Breast epithelium (tissue), 3 donors: Measurements from ENCODE around the gene MAP7.
"Not testable (repeated sequence)": the region's sequence is repeated elsewhere in the genome, so short reads cannot be mapped to it uniquely, and the experiment has no call there.

Experiments
- POLR2AphosphoS5 ChIP-seq, 3 donors: sonication (generic); formaldehyde crosslinking; IDR thresholded peaks; one replicate each; pipeline ENCODE4 v1.6.1; 2017; ENCODE audit warnings: antibody characterized with exemption in 3 of 3
- TF ChIP-seq, protein P1 (sequence below), 3 donors: fragments of 450-650 bp; IDR thresholded peaks; one replicate each; pipeline ENCODE4 v1.5.1; 2016 to 2017; ENCODE audit warnings: antibody characterized with exemption in 3 of 3, mild to moderate bottlenecking in 3 of 3, moderate library complexity in 3 of 3

DNA sequence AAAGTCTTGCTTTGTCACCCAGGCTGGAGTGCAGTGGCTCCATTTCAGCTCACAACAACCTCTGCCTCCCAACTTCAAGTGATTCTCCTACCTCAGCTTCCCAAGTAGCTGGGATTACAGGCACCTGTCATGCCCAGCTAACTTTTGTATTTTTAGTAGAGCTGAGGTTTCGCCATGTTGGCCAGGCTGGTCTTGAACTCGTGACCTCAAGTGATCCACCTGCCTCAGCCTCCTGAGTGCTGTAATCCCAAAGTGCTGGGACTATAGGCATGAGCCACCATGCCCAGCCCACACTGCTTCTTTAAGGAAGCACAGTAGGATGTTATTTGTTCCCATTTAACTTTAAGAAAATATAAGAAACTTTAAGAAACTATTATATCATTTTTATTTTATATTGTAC is 35.3 kb upstream of the MAP7 start:
- not testable (repeated sequence) for TF ChIP-seq POLR2AphosphoS5 (IDR thresholded peaks at IDR 0.05)
- TF ChIP-seq, protein P1, sequence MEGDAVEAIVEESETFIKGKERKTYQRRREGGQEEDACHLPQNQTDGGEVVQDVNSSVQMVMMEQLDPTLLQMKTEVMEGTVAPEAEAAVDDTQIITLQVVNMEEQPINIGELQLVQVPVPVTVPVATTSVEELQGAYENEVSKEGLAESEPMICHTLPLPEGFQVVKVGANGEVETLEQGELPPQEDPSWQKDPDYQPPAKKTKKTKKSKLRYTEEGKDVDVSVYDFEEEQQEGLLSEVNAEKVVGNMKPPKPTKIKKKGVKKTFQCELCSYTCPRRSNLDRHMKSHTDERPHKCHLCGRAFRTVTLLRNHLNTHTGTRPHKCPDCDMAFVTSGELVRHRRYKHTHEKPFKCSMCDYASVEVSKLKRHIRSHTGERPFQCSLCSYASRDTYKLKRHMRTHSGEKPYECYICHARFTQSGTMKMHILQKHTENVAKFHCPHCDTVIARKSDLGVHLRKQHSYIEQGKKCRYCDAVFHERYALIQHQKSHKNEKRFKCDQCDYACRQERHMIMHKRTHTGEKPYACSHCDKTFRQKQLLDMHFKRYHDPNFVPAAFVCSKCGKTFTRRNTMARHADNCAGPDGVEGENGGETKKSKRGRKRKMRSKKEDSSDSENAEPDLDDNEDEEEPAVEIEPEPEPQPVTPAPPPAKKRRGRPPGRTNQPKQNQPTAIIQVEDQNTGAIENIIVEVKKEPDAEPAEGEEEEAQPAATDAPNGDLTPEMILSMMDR (IDR thresholded peaks at IDR 0.05), result not testable (repeated sequence)
